OCI-LY1 (cell line): ENCODE results near the gene FANK1.

Experiments
- EZH2 ChIP-seq: fragments of 200-600 bp; sonication (generic), shearing (Covaris generic); IDR thresholded peaks from 2 replicates; pipeline ENCODE4 v1.8.0; 2017; ENCODE audit warnings: borderline replicate concordance, mixed run types, mild to moderate bottlenecking, antibody characterized with exemption, low read length, moderate library complexity, mixed read lengths
- TF ChIP-seq, protein P1 (sequence below): fragments of 200-600 bp; sonication (generic), shearing (Covaris generic); IDR thresholded peaks from 2 replicates; pipeline ENCODE4 v1.5.1; 2017; ENCODE audit warnings: mild to moderate bottlenecking, antibody characterized with exemption, low read length, moderate library complexity, mixed read lengths

GRCh38 chr10:125857185-125857760 lies 39.1 kb upstream of the FANK1 start:
- no peak for TF ChIP-seq EZH2
- TF ChIP-seq, protein P1, sequence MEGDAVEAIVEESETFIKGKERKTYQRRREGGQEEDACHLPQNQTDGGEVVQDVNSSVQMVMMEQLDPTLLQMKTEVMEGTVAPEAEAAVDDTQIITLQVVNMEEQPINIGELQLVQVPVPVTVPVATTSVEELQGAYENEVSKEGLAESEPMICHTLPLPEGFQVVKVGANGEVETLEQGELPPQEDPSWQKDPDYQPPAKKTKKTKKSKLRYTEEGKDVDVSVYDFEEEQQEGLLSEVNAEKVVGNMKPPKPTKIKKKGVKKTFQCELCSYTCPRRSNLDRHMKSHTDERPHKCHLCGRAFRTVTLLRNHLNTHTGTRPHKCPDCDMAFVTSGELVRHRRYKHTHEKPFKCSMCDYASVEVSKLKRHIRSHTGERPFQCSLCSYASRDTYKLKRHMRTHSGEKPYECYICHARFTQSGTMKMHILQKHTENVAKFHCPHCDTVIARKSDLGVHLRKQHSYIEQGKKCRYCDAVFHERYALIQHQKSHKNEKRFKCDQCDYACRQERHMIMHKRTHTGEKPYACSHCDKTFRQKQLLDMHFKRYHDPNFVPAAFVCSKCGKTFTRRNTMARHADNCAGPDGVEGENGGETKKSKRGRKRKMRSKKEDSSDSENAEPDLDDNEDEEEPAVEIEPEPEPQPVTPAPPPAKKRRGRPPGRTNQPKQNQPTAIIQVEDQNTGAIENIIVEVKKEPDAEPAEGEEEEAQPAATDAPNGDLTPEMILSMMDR = no peak
